ENCODE measurements around the gene ECEL1.
"Not testable (repeated sequence)": the region's sequence is repeated elsewhere in the genome, so short reads cannot be mapped to it uniquely, and the experiment has no call there.

The ECEL1 gene, protein sequence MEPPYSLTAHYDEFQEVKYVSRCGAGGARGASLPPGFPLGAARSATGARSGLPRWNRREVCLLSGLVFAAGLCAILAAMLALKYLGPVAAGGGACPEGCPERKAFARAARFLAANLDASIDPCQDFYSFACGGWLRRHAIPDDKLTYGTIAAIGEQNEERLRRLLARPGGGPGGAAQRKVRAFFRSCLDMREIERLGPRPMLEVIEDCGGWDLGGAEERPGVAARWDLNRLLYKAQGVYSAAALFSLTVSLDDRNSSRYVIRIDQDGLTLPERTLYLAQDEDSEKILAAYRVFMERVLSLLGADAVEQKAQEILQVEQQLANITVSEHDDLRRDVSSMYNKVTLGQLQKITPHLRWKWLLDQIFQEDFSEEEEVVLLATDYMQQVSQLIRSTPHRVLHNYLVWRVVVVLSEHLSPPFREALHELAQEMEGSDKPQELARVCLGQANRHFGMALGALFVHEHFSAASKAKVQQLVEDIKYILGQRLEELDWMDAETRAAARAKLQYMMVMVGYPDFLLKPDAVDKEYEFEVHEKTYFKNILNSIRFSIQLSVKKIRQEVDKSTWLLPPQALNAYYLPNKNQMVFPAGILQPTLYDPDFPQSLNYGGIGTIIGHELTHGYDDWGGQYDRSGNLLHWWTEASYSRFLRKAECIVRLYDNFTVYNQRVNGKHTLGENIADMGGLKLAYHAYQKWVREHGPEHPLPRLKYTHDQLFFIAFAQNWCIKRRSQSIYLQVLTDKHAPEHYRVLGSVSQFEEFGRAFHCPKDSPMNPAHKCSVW

GRCh38 chr2:232487385-232488096 is at the start of gene ECEL1:
Gene ECEL1 (minus strand): TSS chr2:232487834. CDS start chr2:232486653, 1,181 bp downstream.
- DNase-seq (ENCODE audit: low read depth): no peak

DNA sequence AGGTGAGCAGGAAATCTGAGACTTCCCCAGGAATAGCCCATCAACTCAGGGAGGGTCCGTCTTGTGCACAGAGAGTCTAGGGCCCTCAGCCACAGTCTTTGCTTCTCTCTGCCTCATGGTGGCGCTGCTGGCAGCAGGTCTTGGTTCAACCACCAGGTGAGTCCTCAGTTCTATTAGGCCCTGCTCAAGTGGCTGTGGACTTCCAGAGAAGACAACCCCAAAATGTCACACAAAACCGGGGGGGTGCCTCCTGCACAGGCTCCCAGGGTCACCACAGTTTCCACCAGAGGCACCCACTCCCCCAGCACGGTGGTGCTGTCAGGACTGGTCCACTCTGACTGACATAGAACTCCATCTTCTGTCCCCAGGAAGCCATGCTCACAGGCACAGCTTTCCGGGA is 49.4 kb upstream of the ECEL1 start:
- DNase-seq (ENCODE audit: low read depth): no peak

GRCh38 chr2:232535761-232536530 is 48.3 kb upstream of the ECEL1 start:
- no peak for DNase-seq (ENCODE audit: low read depth)

- no peak for DNase-seq (ENCODE audit: low read depth)
These were observed 47.5 kb upstream of the ECEL1 start for GRCh38 chr2:232534940-232535651.

DNA sequence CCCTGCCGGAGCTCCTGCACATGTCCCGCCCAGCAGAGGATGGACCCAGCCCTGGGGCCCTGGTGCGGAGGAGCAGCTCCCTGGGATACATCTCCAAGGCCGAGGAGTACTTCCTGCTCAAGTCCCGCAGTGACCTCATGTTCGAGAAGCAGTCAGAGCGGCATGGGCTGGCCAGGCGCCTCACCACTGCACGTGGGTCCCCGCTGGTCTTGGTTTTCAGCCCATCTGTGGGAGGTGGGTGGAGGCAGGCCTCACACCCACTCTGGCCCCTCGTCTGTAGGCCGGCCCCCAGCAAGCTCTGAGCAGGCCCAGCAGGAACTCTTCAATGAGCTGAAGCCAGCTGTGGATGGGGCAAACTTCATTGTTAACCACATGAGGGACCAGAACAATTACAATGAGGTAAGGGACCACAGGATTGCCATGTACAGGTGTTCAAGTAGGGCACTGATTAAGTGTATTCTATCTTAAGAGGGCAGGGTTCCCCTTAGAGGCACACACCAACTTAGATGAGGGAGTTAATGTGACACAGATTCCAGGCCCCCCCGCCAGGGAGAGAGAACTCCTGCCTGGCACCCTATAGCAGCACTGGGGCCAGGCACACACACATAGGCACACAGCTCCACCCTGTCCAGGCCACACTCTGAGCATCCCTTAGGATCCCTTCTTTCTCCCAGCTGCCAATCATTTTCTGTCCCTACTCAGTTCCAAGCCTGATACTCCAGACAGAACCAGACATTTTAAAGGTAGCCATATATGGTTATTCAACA is 46.5 kb upstream of the ECEL1 start:
- no peak for DNase-seq (ENCODE audit: low read depth)

DNA sequence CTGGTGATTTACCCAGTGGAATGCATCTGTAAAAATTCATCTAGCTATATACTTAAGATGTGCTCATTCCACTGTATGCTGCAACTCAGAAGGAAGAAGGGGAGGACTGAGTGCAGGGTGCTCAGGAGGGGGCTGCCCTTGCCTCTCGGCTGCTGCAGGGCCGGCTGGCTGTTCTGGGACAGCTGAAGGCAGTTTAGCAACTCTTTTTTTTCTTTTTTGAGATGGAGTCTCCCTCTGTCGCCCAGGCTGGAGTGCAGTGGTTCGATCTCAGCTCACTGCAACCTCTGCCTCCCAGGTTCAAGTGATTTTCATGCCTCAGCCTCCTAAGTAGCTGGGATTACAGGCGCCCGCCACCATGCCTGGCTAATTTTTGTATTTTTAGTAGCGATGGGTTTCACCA is 45.2 kb upstream of the ECEL1 start:
- DNase-seq (ENCODE audit: low read depth): not testable (repeated sequence)

DNA sequence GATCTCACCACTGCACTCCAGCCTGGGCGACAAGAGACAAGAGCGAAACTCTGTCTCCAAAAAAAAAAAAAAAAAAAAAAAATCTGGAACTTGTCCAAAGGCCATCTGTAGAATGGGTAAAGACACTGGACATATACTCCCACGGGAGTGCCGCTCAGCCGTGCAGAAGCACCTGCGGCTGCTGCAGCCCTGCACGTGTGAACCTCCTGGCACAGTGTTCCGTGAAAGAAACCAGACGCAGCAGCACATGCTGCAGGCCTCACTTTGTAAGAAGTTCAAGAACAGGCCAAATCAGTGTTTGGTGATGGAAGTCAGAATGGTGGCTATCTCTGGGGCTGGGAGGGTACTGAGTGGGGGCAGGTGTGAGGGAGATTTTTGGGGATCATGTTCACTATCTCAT is 44.8 kb upstream of the ECEL1 start:
- no peak for DNase-seq (ENCODE audit: low read depth)

DNA sequence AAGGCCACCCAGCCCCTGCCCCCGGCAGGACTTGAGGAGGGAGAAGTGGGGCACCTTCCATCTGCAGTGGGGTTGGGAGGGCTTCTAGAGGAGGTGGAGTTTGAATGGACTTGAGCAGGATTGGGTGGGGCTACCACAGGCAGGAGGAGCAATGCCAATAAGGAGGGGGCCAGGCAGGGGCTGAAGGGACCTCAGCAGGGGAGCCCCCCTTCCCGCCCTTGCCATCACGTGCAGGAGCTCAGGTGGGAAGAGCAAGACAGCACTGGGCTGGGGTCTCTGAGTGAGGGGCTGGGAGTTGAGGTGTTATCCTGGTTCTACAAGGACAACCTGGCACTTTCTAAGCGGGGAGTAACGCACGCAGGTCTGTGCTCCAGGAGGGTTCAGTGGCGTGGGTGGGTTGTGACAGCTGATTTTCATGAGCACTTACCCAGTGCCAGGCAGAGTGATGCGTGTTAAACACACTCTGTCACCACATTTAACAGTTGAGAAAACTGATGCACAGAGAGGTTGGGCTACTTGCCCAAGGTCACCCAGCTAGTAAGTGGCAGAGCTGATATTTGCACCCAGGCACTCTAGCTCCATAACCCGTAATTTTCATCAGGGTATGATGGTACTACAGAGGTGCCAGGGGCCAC is 43.1 kb upstream of the ECEL1 start:
- DNase-seq (ENCODE audit: low read depth): no peak

- no peak for DNase-seq (ENCODE audit: low read depth)
These were observed 42.3 kb upstream of the ECEL1 start for GRCh38 chr2:232529806-232530547.

- DNase-seq (ENCODE audit: low read depth): no peak
These were observed 41.3 kb upstream of the ECEL1 start for GRCh38 chr2:232528746-232529460.

DNA sequence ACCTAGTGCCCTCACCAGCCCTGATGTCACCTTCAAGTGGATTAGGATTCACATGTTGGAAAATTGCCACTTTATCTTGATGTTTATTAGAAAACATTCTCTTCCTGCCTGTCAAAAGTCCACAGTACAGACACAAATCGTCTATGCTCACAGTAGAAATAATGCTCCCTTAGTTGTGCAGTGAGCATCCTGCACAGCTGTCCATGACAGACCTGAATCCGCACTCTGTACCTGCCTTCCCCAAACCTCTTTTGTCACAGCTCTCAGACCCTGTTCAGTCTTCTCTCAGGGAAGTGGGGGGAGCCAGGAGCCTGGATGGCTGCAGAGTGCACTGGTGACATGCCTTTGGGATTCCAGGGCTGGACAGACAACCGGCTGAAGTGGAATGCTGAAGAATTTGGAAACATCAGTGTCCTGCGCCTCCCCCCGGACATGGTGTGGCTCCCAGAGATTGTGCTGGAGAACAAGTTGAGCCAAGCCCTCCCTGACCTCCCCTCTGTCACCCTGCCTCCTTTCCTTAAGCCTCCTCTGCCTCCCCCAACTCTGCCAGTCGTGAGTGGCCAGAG is 40.4 kb upstream of the ECEL1 start:
- no peak for DNase-seq (ENCODE audit: low read depth)

GRCh38 chr2:232526372-232526941 is 38.8 kb upstream of the ECEL1 start:
- DNase-seq (ENCODE audit: low read depth): no peak

DNA sequence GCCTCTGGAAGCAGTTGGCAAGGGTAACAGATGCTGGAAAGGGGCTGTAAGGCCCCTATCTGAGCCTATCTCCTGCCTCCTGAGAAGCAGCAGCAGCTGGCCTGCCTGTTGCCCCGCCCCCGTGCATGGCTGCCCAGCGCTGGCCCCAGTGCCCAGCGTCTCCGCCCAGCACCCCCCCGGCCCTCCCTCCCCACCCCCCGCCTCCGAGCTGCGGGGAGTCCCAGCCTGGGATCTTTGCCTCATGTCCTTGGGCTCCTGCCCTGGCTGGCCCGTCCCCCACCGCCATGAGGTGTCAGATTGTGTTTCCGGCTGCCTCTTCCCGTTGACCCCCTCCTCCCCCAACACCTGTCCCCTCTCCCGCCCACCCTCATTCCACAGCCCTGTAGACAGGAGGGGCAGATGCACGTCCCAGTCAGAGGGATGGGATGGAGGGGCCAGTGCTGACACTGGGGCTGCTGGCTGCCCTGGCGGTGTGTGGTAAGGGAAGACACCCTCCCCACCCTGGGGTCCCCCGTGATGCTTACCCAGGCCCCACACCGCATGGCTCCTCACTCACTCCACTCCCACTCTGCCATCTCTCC is 38.2 kb upstream of the ECEL1 start, which contains the start of gene CHRND:
Gene CHRND (plus strand): TSS at position 370 of the 581 bp plus-strand sequence. CDS start 56 bp downstream, at position 426.
- DNase-seq (ENCODE audit: low read depth): no peak

- no peak for DNase-seq (ENCODE audit: low read depth)
These were observed 37.6 kb upstream of the ECEL1 start for GRCh38 chr2:232525199-232525598.

GRCh38 chr2:232524771-232525170 is 37.1 kb upstream of the ECEL1 start:
- DNase-seq (ENCODE audit: low read depth): no peak

DNA sequence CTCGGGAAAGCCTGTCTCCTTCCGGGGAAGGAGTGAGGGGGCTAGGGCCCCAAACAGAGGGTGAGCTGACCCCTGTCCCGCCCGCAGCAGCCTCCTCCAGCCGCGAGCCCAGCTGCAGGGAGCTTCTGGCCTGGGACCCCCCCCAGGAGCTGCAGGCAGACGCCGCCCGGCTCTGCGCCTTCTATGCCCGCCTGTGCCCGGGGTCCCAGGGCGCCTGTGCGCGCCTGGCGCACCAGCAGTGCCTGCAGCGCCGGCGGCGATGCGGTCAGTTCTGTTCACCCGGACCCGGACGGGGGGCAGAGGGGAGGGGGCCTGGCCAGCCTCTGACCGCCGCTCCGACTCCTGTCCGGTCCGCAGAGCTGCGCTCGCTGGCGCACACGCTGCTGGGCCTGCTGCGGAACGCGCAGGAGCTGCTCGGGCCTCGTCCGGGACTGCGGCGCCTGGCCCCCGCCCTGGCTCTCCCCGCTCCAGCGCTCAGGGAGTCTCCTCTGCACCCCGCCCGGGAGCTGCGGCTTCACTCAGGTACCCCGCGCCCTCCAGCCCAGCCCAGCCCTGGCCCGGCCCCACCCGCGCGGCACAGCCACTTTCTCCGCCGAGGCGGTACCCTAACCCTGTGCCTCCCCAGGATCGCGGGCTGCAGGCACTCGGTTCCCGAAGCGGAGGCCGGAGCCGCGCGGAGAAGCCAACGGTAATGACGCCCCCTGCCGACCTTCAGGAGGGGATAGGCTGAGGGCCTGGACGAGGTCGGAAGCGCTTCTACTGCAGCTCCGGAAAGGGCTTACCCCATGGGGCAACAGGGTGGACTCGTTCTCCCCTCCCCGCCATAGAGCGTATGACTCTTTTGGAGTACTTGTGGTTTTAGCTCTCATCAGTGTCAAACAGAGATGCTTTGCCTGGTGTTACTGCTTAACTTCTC is 36.3 kb upstream of the ECEL1 start:
- DNase-seq (ENCODE audit: low read depth): no peak

- no peak for DNase-seq (ENCODE audit: low read depth)
These were observed 35.7 kb upstream of the ECEL1 start for GRCh38 chr2:232523402-232523681.
